ENCODE data around the gene PGGHG.

The PGGHG gene

DNA sequence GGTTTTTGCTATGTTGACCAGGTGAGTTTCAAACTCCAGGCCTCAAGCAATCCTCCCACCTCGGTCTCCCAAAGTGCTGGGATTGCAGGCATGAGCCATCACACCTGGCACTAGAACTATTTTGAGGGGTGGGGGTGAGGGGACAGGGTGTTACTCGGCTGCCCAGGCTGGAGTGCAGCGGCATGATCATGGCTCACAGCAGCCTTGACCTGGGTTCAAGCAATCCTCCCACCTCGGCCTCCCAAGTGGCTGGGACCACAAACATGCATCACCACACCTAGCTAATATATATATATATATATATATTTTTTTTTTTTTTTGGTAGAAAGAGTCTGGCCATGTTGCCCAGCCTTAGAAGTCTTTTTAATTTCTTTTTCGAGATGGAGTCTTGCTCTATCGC is 48.8 kb downstream of the PGGHG start:
- no peak overlapping the region for H3K9ac ChIP-seq (ENCODE audit: low read length)
- peaks cover 2% of the 10 kb centered on the region; the same call in 1 of the 2 replicates for H3K27me3 ChIP-seq (ENCODE audit: insufficient read depth, low read length)
- H3K4me2 ChIP-seq (ENCODE audit: low read length) = no peak overlapping the region
- H3K27ac ChIP-seq (ENCODE audit: low read depth, low read length, poor library complexity, severe bottlenecking) = no peak overlapping the region
- TF ChIP-seq, protein P1, sequence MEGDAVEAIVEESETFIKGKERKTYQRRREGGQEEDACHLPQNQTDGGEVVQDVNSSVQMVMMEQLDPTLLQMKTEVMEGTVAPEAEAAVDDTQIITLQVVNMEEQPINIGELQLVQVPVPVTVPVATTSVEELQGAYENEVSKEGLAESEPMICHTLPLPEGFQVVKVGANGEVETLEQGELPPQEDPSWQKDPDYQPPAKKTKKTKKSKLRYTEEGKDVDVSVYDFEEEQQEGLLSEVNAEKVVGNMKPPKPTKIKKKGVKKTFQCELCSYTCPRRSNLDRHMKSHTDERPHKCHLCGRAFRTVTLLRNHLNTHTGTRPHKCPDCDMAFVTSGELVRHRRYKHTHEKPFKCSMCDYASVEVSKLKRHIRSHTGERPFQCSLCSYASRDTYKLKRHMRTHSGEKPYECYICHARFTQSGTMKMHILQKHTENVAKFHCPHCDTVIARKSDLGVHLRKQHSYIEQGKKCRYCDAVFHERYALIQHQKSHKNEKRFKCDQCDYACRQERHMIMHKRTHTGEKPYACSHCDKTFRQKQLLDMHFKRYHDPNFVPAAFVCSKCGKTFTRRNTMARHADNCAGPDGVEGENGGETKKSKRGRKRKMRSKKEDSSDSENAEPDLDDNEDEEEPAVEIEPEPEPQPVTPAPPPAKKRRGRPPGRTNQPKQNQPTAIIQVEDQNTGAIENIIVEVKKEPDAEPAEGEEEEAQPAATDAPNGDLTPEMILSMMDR (IDR thresholded peaks at IDR 0.05; ENCODE audit: low read length) = no peak
- no peak for TF ChIP-seq EZH2 (IDR thresholded peaks at IDR 0.05; ENCODE audit: borderline replicate concordance, low read length)
- H2AFZ ChIP-seq (ENCODE audit: low read length) = no peak overlapping the region
- H3K4me1 ChIP-seq (ENCODE audit: insufficient read depth, low read length, severe bottlenecking) = peaks cover 31% of the 10 kb centered on the region
- no peak overlapping the region for H3K4me3 ChIP-seq (ENCODE audit: low read depth, low read length, poor library complexity, severe bottlenecking)
- no peaks in the 10 kb centered on the region for H3F3A ChIP-seq (ENCODE audit: insufficient read depth, low read length)
- H3K79me2 ChIP-seq (ENCODE audit: insufficient read depth, low read length) = no peaks in the 10 kb centered on the region
- H4K20me1 ChIP-seq (ENCODE audit: insufficient read depth, low read length) = no peaks in the 10 kb centered on the region
- peaks cover 5% of the 10 kb centered on the region; the same call in 1 of the 2 replicates for H3K36me3 ChIP-seq (ENCODE audit: insufficient read depth, low read length)
- H3K9me2 ChIP-seq (ENCODE audit: low read depth, low read length) = no peaks in the 10 kb centered on the region
- peaks cover 5% of the 10 kb centered on the region; the same call in 1 of the 2 replicates for H3K9me3 ChIP-seq (ENCODE audit: low read length)

DNA sequence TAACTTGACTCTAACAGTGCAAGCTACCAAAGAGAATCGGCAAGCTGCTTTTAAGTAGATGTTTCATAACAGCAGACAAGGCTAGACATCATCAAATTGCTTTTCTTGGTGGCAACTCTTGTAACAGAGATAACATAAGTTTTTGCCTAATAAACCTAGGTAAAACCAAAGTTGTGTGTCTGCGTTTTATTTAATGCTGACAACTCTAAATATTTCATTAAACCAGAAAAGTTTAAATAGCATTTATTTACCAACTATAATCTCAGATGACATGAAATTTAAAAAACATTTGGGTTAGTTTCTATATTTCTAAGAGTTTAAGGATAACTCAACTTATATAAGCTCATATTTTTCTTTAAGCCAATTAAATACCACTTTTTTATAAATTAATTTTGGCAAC is 51.0 kb downstream of the PGGHG start:
- H3K27me3 ChIP-seq (ENCODE audit: insufficient read depth, low read length) = no peaks in the 10 kb centered on the region
- H3F3A ChIP-seq (ENCODE audit: insufficient read depth, low read length) = no peaks in the 10 kb centered on the region
- H3K4me3 ChIP-seq (ENCODE audit: low read depth, low read length, poor library complexity, severe bottlenecking) = no peak overlapping the region
- no peak overlapping the region for H3K9ac ChIP-seq (ENCODE audit: low read length)
- H2AFZ ChIP-seq (ENCODE audit: low read length) = no peak overlapping the region
- H3K9me3 ChIP-seq (ENCODE audit: low read length) = no peaks in the 10 kb centered on the region
- peaks cover 31% of the 10 kb centered on the region for H3K4me1 ChIP-seq (ENCODE audit: insufficient read depth, low read length, severe bottlenecking)
- no peak overlapping the region for H3K4me2 ChIP-seq (ENCODE audit: low read length)
- TF ChIP-seq, protein P1 (IDR thresholded peaks at IDR 0.05; ENCODE audit: low read length) = no peak
- TF ChIP-seq EZH2 (IDR thresholded peaks at IDR 0.05; ENCODE audit: borderline replicate concordance, low read length) = no peak
- H4K20me1 ChIP-seq (ENCODE audit: insufficient read depth, low read length) = no peaks in the 10 kb centered on the region
- H3K36me3 ChIP-seq (ENCODE audit: insufficient read depth, low read length) = no peaks in the 10 kb centered on the region
- H3K79me2 ChIP-seq (ENCODE audit: insufficient read depth, low read length) = no peaks in the 10 kb centered on the region
- no peak overlapping the region for H3K27ac ChIP-seq (ENCODE audit: low read depth, low read length, poor library complexity, severe bottlenecking)
- no peaks in the 10 kb centered on the region for H3K9me2 ChIP-seq (ENCODE audit: low read depth, low read length)

DNA sequence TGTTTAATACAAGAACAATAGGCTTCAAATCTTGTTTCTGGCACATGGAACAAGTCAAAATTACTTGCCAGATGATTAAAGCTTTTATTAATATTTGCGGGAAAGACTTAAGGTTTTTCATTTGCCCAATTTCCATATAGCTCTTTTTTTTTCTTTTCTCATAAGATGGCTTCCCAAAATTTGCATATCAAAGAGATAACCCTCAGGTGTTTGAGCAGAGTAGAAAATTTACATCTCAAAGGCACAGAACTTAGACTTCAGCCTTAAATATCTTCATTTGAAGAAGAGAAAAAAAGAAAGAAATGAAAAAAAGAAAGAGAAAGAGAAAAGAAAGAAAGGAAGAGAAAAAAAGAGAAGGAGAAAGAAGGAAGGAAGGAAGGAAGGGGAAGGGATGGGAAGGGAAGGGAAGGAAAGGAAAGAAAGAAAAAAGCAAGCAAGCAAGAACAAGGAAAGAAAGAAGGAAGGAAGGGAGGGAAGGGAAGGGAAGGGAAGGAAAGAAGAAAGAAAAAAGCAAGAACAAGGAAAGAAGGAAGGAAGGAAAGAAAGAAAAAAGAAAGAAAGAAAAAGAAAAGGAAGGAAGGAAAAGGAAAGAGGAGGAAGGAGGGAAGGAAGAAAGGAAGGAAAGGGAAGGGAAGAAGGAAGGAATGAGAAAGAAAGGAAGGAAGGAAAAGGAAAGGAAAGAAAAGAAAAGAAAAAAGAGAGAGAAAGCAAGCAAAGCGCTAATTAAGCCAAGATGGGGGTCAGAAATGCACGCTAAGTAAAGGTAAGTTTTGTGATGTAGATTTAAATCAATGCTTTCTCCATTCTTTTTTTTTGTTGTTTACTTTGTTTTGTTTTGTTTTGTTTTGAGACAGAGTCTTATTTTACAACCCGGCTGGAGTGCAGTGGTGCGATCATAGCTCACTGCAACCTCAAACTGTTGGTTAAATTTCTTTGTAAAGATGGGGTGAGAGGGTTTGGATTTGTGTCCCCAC is 51.9 kb downstream of the PGGHG start:
- no peaks in the 10 kb centered on the region for H3K9me2 ChIP-seq (ENCODE audit: low read depth, low read length)
- H3K4me2 ChIP-seq (ENCODE audit: low read length) = peak overlapping the region; percentile 10; the same call in 1 of the 2 replicates
- TF ChIP-seq EZH2 (IDR thresholded peaks at IDR 0.05; ENCODE audit: borderline replicate concordance, low read length) = no peak
- no peaks in the 10 kb centered on the region for H4K20me1 ChIP-seq (ENCODE audit: insufficient read depth, low read length)
- peak overlapping the region; percentile 32 for H3K27ac ChIP-seq (ENCODE audit: low read depth, low read length, poor library complexity, severe bottlenecking)
- 0 out of 2 replicates have a peak, but pooled peaks cover 4% of the 10 kb centered on the region for H3K27me3 ChIP-seq (ENCODE audit: insufficient read depth, low read length)
- H3K4me3 ChIP-seq (ENCODE audit: low read depth, low read length, poor library complexity, severe bottlenecking) = no peak overlapping the region
- no peaks in the 10 kb centered on the region for H3K9me3 ChIP-seq (ENCODE audit: low read length)
- H3K9ac ChIP-seq (ENCODE audit: low read length) = no peak overlapping the region
- no peaks in the 10 kb centered on the region for H3K36me3 ChIP-seq (ENCODE audit: insufficient read depth, low read length)
- H3F3A ChIP-seq (ENCODE audit: insufficient read depth, low read length) = no peaks in the 10 kb centered on the region
- H3K79me2 ChIP-seq (ENCODE audit: insufficient read depth, low read length) = no peaks in the 10 kb centered on the region
- peaks cover 31% of the 10 kb centered on the region for H3K4me1 ChIP-seq (ENCODE audit: insufficient read depth, low read length, severe bottlenecking)
- H2AFZ ChIP-seq (ENCODE audit: low read length) = no peak overlapping the region
